HL-60 (cell line): ENCODE measurements around the gene PLXNA2.

Source experiments
- DNase-seq, 2 experiments: peaks; one replicate each; pipeline ENCODE4 v3.0.0-alpha.2; 2010 to 2020; ENCODE audit warnings: low read depth in 1 of 2, low spot score in 1 of 2
- H3K27ac ChIP-seq: fragments of 250-450 bp; sonication (Bioruptor Pico); replicated peaks from 2 replicates; pipeline ENCODE4 v1.5.1; 2020; ENCODE audit warnings: mild to moderate bottlenecking, moderate library complexity
- H3K27me3 ChIP-seq: fragments of 250-450 bp; sonication (Bioruptor Pico); 2 replicates; pipeline ENCODE4 v1.5.1; 2021; ENCODE audit warnings: mild to moderate bottlenecking, moderate library complexity; ENCODE audit not compliant: insufficient read depth, poor library complexity, severe bottlenecking
- H3K4me3 ChIP-seq: replicated peaks from 2 replicates; pipeline ENCODE4 v1.5.1; 2011; ENCODE audit warnings: mild to moderate bottlenecking, control low read depth, low read length; ENCODE audit not compliant: insufficient read depth
- GABPA ChIP-seq: IDR thresholded peaks from 2 replicates; pipeline ENCODE4 v1.6.1; 2012; ENCODE audit warnings: low read depth
- POLR2AphosphoS5 ChIP-seq: IDR thresholded peaks from 2 replicates; pipeline ENCODE4 v1.6.1; 2012; ENCODE audit warnings: low read depth
- SPI1 ChIP-seq: IDR thresholded peaks from 2 replicates; pipeline ENCODE4 v1.6.1; 2012; ENCODE audit warnings: low read depth, mild to moderate bottlenecking, borderline replicate concordance
- TF ChIP-seq, protein P1 (sequence below): IDR thresholded peaks from 2 replicates; pipeline ENCODE4 v1.6.1; 2012; ENCODE audit warnings: low read depth; ENCODE audit not compliant: insufficient replicate concordance
- TF ChIP-seq, protein P2 (sequence below): IDR thresholded peaks from one replicate; pipeline ENCODE4 v1.5.1; 2011; ENCODE audit warnings: low read length, control low read depth, inconsistent platforms; ENCODE audit not compliant: insufficient read depth

The PLXNA2 gene

DNA sequence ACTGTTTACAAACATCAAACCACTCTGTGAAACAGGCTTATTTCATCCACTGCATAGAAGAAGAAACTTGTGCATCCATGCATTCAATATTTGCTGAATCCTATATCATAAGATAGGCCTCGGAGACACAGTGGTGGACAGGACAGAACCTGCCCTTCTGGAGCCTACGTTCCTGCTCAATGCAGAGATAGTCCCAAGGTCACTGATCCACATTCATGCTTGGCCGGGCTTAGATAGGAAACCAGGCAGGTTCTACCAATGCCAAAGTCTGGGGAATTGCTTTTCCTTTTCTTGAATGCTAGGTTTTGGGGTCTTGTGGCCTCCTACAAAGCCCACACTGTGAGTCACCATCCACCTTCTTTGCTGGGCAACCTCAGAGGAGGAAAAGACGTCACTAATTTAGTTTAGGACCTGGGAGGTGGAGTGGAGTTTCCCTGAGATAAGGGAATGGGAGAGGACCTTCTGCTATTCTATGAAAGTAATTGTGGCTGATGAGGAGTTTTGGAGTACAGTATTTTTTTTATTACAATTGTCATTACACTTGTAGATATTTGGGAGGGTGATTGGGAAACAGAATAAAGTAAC is 233.6 kb downstream of the PLXNA2 start:
- no peak for TF ChIP-seq POLR2AphosphoS5
- no peak for DNase-seq
- H3K27me3 ChIP-seq, result no peaks in the 10 kb centered on the region
- H3K4me3 ChIP-seq, result no peak overlapping the region
- H3K27ac ChIP-seq, result no peak overlapping the region

DNA sequence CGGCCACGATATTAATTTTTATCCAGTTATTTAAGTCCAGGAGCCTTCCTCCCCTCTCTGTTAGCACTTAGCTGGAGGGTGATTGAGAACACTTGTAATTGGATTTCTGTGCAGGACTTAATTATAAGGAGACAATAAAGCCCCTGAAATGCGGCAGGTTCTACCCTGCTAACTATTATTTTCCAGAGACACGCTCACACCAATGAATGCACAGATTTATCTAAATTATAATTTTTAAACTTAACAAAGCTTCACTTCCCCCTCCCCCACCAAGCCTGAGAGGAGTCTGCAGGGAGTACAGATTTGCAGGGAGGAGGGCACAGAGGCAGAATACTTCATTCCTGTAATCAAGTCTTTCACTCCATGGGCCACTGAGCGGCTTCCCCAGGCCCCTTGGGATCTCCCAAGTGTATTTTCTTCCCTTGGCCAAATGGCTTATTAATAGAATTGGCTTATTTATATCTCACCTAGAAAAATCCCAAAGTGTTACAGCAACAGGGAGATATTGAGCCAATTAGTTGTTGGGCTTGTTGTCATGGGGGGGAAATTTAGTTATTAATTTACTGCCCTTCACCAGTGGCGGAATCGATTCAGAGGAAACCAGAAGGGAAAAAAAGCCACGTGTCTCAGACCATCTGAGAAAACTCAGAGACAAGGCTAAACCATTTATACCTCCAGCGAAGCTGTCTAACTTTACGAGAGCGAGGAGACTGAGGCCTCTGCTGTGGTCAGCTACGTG is 234.3 kb downstream of the PLXNA2 start:
- TF ChIP-seq, protein P1, sequence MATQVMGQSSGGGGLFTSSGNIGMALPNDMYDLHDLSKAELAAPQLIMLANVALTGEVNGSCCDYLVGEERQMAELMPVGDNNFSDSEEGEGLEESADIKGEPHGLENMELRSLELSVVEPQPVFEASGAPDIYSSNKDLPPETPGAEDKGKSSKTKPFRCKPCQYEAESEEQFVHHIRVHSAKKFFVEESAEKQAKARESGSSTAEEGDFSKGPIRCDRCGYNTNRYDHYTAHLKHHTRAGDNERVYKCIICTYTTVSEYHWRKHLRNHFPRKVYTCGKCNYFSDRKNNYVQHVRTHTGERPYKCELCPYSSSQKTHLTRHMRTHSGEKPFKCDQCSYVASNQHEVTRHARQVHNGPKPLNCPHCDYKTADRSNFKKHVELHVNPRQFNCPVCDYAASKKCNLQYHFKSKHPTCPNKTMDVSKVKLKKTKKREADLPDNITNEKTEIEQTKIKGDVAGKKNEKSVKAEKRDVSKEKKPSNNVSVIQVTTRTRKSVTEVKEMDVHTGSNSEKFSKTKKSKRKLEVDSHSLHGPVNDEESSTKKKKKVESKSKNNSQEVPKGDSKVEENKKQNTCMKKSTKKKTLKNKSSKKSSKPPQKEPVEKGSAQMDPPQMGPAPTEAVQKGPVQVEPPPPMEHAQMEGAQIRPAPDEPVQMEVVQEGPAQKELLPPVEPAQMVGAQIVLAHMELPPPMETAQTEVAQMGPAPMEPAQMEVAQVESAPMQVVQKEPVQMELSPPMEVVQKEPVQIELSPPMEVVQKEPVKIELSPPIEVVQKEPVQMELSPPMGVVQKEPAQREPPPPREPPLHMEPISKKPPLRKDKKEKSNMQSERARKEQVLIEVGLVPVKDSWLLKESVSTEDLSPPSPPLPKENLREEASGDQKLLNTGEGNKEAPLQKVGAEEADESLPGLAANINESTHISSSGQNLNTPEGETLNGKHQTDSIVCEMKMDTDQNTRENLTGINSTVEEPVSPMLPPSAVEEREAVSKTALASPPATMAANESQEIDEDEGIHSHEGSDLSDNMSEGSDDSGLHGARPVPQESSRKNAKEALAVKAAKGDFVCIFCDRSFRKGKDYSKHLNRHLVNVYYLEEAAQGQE, result no peak
- no peak for TF ChIP-seq POLR2AphosphoS5
- no peak for TF ChIP-seq SPI1
- TF ChIP-seq GABPA, result no peak
- TF ChIP-seq, protein P2, sequence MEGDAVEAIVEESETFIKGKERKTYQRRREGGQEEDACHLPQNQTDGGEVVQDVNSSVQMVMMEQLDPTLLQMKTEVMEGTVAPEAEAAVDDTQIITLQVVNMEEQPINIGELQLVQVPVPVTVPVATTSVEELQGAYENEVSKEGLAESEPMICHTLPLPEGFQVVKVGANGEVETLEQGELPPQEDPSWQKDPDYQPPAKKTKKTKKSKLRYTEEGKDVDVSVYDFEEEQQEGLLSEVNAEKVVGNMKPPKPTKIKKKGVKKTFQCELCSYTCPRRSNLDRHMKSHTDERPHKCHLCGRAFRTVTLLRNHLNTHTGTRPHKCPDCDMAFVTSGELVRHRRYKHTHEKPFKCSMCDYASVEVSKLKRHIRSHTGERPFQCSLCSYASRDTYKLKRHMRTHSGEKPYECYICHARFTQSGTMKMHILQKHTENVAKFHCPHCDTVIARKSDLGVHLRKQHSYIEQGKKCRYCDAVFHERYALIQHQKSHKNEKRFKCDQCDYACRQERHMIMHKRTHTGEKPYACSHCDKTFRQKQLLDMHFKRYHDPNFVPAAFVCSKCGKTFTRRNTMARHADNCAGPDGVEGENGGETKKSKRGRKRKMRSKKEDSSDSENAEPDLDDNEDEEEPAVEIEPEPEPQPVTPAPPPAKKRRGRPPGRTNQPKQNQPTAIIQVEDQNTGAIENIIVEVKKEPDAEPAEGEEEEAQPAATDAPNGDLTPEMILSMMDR, result no peak
- no peaks in the 10 kb centered on the region for H3K27me3 ChIP-seq
- no peak overlapping the region for H3K27ac ChIP-seq
- H3K4me3 ChIP-seq, result no peak overlapping the region
- DNase-seq, result no peak

DNA sequence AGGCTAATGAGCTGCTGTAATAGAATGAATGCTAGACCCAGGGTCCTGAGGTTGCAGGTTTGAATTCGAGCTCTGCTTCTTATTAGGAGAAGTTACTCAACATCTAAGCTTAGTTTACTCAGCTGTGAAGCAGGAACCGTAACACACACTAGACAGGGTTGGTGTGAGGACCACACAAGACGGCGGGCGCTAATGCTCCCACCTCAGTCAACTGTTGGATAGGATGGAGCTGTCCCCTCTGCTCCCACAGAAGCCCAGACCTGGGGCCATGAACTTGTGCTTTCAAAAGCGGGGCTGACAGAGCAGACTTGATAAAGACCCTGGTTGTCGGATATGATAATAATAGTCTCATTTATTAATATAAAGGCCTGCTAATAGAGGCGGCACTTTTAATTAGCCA is 234.9 kb downstream of the PLXNA2 start:
- Histone ChIP-seq H3K27ac (no peak overlapping the region), H3K4me3 (no peak overlapping the region), H3K27me3 (no peaks in the 10 kb centered on the region)
- no peak for DNase-seq
- TF ChIP-seq, protein P1, result no peak
- no peak for TF ChIP-seq POLR2AphosphoS5
- no peak for TF ChIP-seq GABPA
- TF ChIP-seq, protein P2, result no peak
- no peak for TF ChIP-seq SPI1

DNA sequence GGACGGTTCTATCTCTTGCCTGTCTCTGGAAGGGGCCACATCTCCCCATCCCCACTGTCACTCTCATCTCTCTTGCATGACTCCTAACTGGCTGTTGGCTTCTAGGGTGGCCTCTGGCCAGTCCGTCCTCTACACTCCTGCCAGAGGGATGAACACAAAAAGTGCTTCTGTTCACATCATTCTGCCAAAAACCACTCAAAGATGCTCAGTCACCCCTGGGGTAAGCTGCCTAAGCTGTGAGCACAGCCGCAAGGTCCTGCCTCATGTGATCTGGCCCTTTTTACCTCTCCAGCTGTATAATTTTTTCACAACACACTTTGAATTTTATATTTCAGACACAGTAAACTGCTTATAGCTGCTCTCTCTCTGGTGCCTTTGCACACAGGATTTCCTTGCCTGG is 235.7 kb downstream of the PLXNA2 start:
- TF ChIP-seq SPI1 (no peak), GABPA (no peak), POLR2AphosphoS5 (no peak)
- TF ChIP-seq, protein P2, result no peak
- TF ChIP-seq, protein P1, result no peak
- Histone ChIP-seq H3K27me3 (no peaks in the 10 kb centered on the region), H3K27ac (no peak overlapping the region), H3K4me3 (no peak overlapping the region)
- no peak for DNase-seq
